CD4-positive, alpha-beta T cell (primary cell): Measurements from ENCODE around the gene GPAT2. TPM values are rescaled to one million over a fixed set of nuclear protein-coding genes. Genes with fewer than 3 reads are reported as not detected.
A peak's percentile ranks its signal among the peaks of the same experiment; 100 is the strongest.
"Not testable (repeated sequence)": the region's sequence is repeated elsewhere in the genome, so short reads cannot be mapped to it uniquely, and the experiment has no call there.

Experiments used
- ATAC-seq: fragments of 200-7000 bp; cut with Tn5 transposase; one replicate; pipeline ENCODE4 v1.10.0; 2022; ENCODE audit warnings: mild to moderate bottlenecking; ENCODE audit not compliant: poor library complexity
- CTCF ChIA-PET: fragments of 350-600 bp; sonication (Branson Sonifier 250); formaldehyde crosslinking; loops from one replicate; lab custom pipeline; 2021; ENCODE audit warnings: antibody characterized with exemption, inconsistent platforms; lab: Charles Lee
- POLR2A ChIA-PET: fragments of 350-600 bp; sonication (Branson Sonifier 250); formaldehyde crosslinking; loops from one replicate; lab custom pipeline; 2021; ENCODE audit warnings: antibody characterized with exemption, inconsistent platforms; lab: Charles Lee
- DNase-seq, 14 experiments: peaks; one replicate each; pipeline ENCODE4 v3.0.0-alpha.2; 2013 to 2020; ENCODE audit warnings: mixed read lengths in 2 of 14
- H3K27ac ChIP-seq, 2 donors: one replicate each; pipeline versions ENCODE4 v1.5.1 to v1.7.0; 2013; ENCODE audit warnings: low read length in 2 of 2, low read depth in 1 of 2, mild to moderate bottlenecking in 1 of 2
- H3K27me3 ChIP-seq, 2 experiments: 1 replicate in 1 of 2; 2 replicates in 1 of 2; pipeline versions ENCODE4 v1.6.1 to v1.7.0; 2013; ENCODE audit warnings: low read length in 2 of 2, control low read depth in 1 of 2, mild to moderate bottlenecking in 1 of 2, moderate library complexity in 1 of 2; ENCODE audit not compliant: insufficient read depth in 2 of 2, control insufficient read depth in 1 of 2
- H3K36me3 ChIP-seq: one replicate; pipeline ENCODE4 v1.6.1; 2013; ENCODE audit warnings: low read length, control low read depth; ENCODE audit not compliant: insufficient read depth
- H3K4me1 ChIP-seq: one replicate; pipeline ENCODE4 v1.6.1; 2013; ENCODE audit warnings: low read length, control low read depth; ENCODE audit not compliant: insufficient read depth
- H3K4me3 ChIP-seq: one replicate; pipeline ENCODE4 v1.5.1; 2013; ENCODE audit warnings: mild to moderate bottlenecking, low read length, moderate library complexity
- H3K9me3 ChIP-seq, 2 experiments: 1 replicate in 1 of 2; 2 replicates in 1 of 2; pipeline versions ENCODE4 v1.6.1 to v1.7.0; 2013; ENCODE audit warnings: low read length in 2 of 2, mild to moderate bottlenecking in 2 of 2, control low read depth in 1 of 2, moderate library complexity in 1 of 2; ENCODE audit not compliant: control insufficient read depth in 1 of 2, insufficient read depth in 1 of 2
- H3K27ac Mint-ChIP-seq: one replicate; pipeline ENCODE4 v1.8.0; 2020; ENCODE audit warnings: mixed read lengths
- H3K27me3 Mint-ChIP-seq: one replicate; pipeline ENCODE4 v1.8.0; 2021; ENCODE audit warnings: mixed read lengths
- H3K36me3 Mint-ChIP-seq: one replicate; pipeline ENCODE4 v1.8.0; 2021; ENCODE audit warnings: low read depth, mixed read lengths
- H3K4me1 Mint-ChIP-seq: one replicate; pipeline ENCODE4 v1.8.0; 2021; ENCODE audit warnings: low read depth, mixed read lengths
- H3K4me3 Mint-ChIP-seq: one replicate; pipeline ENCODE4 v1.8.0; 2020; ENCODE audit warnings: mild to moderate bottlenecking, mixed read lengths
- H3K9me3 Mint-ChIP-seq: one replicate; pipeline ENCODE4 v1.8.0; 2020; ENCODE audit warnings: mixed read lengths
- CTCF ChIP-seq: fragments of 200-600 bp; IDR thresholded peaks from one replicate; pipeline ENCODE4 v1.8.0; 2022; ENCODE audit warnings: antibody characterized with exemption, mild to moderate bottlenecking
- intact Hi-C, 2 experiments: fragments of 100-400 bp; cut with DNase I in 1 of 2; cut with micrococcal nuclease in 1 of 2; formaldehyde crosslinking; loops; one replicate each; pipeline versions ENCODE4 v1.15.1 to v1.9.0; 2023 to 2025; cut with DNase I, micrococcal nuclease
- polyA plus RNA-seq, 2 donors: library from polyadenylated mRNA; unstranded; fragments of 120-200 nt; gene quantifications; one replicate each; pipeline ENCODE4 v1.2.1, GENCODE V29; 2013
- total RNA-seq, 174 experiments: library from RNA in 2 of 174; stranded (reverse) in 2 of 174; gene quantifications; one replicate each; pipeline ENCODE4 v1.2.3 and lab custom pipeline; 2021 to 2026

The GPAT2 gene
- total RNA-seq (1 to 10 TPM; 1.3 to 2.0 TPM), total RNA-seq (lab: John Stamatoyannopoulos, UW) (0 to 13.0 (median 2.4) reads per million in 172 experiments)
- 1.0 TPM for polyA plus RNA-seq (2013, experiment 1 of 2)
- 3.4 TPM for polyA plus RNA-seq (2013, experiment 2 of 2)

GRCh38 chr2:96034792-96035191, at the start of gene GPAT2:
Gene GPAT2 (minus strand): TSS chr2:96034916. CDS start chr2:96032359, 2,557 bp downstream.
- H3K36me3 Mint-ChIP-seq, H3K36me3 ChIP-seq, H3K27me3 Mint-ChIP-seq, ATAC-seq, H3K27ac Mint-ChIP-seq, H3K9me3 Mint-ChIP-seq, H3K4me3 ChIP-seq, H3K4me3 Mint-ChIP-seq, H3K27me3 ChIP-seq, H3K9me3 ChIP-seq, intact Hi-C loops, H3K4me1 ChIP-seq, H3K4me1 Mint-ChIP-seq, H3K27ac ChIP-seq, CTCF ChIA-PET, POLR2A ChIA-PET, DNase-seq: not testable (repeated sequence)

- intact Hi-C loops, result no loop called here
- peak in 1 of 14 experiments; percentile 12 for DNase-seq
- CTCF ChIA-PET, result no interaction called here
- Histone ChIP-seq H3K9me3 (peaks cover 0 to 9% of the 10 kb centered on the region in 2 experiments), H3K27ac (no peak overlapping the region), H3K4me1 (no peaks in the 10 kb centered on the region), H3K27me3 (no peaks in the 10 kb centered on the region), H3K36me3 (no peaks in the 10 kb centered on the region), H3K4me3 (no peak overlapping the region)
- POLR2A ChIA-PET, result no interaction called here
- H3K9me3 Mint-ChIP-seq, result no peaks in the 10 kb centered on the region
- no peak for ATAC-seq
- no peak overlapping the region for H3K4me3 Mint-ChIP-seq
- H3K27me3 Mint-ChIP-seq, result peaks cover 5% of the 10 kb centered on the region
- H3K4me1 Mint-ChIP-seq, result no peaks in the 10 kb centered on the region
- no peaks in the 10 kb centered on the region for H3K36me3 Mint-ChIP-seq
- TF ChIP-seq CTCF, result no peak
- no peak overlapping the region for H3K27ac Mint-ChIP-seq
Observed at GRCh38 chr2:96083989-96084857, 49.5 kb upstream of the GPAT2 start.

GRCh38 chr2:96083064-96083939, 48.6 kb upstream of the GPAT2 start:
- TF ChIP-seq CTCF, result no peak
- intact Hi-C loops, result no loop called here
- H3K36me3 Mint-ChIP-seq, result no peaks in the 10 kb centered on the region
- H3K27ac Mint-ChIP-seq, result no peak overlapping the region
- no peaks in the 10 kb centered on the region for H3K9me3 Mint-ChIP-seq
- Histone ChIP-seq H3K27me3 (no peaks in the 10 kb centered on the region), H3K36me3 (no peaks in the 10 kb centered on the region), H3K9me3 (peaks cover 0 to 9% of the 10 kb centered on the region in 2 experiments), H3K4me1 (no peaks in the 10 kb centered on the region), H3K27ac (no peak overlapping the region), H3K4me3 (no peak overlapping the region)
- H3K4me1 Mint-ChIP-seq, result no peaks in the 10 kb centered on the region
- no peak overlapping the region for H3K4me3 Mint-ChIP-seq
- CTCF ChIA-PET, result no interaction called here
- peaks cover 5% of the 10 kb centered on the region for H3K27me3 Mint-ChIP-seq
- ATAC-seq (no peak), DNase-seq (no peak)
- POLR2A ChIA-PET, result no interaction called here
